HG03439 (cell line): ENCODE data around the gene NDUFS7.
"Not testable (repeated sequence)": the region's sequence is repeated elsewhere in the genome, so short reads cannot be mapped to it uniquely, and the experiment has no call there.

Experiments used
- ATAC-seq: cut with Tn5 transposase; IDR thresholded peaks from one replicate; pipeline ENCODE4 v1.9.1; 2021; ENCODE audit warnings: mild to moderate bottlenecking, moderate library complexity; ENCODE audit not compliant: unreplicated experiment

Gene NDUFS7

DNA sequence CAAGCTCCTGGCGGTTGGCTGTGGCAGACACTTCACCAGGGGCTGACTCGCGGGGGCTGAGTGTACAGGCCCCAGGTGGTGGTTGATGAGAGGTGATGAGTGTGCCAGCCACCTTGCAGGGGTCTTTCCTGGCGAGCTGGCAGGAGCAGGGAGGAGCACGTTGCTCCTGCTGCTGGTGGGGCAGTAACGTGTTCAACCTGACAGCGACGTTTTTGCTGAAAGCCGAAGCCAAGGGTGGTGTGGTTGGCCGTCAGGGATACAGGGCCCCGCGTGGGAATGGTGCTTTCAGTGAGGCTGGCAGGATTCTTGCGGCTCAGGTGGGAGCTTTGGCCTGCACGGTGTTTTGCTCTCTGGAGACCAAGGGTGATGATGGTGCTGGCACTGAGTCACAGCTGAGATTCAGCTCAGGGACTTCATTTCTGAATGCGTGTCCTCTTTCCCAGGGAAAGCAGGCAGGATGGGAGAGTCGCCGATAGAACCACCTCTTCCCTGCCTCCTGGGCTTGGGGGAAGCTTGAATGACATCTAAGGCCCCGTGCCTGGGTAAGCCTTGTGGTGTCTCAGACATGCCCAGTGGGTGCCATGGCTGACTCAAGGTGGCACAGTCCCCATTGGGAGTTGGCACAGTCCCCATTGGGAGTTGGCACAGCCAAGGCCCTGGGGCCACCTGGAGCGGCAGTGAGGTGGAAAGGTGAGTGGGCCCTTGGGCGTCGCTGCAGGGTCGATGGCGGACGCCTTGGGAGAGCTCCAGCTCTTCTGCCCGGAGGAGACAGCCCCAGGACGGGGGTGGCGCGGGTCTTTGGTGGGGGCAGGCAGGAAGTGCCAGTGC, 32.5 kb downstream of the NDUFS7 start:
- ATAC-seq, result no peak

DNA sequence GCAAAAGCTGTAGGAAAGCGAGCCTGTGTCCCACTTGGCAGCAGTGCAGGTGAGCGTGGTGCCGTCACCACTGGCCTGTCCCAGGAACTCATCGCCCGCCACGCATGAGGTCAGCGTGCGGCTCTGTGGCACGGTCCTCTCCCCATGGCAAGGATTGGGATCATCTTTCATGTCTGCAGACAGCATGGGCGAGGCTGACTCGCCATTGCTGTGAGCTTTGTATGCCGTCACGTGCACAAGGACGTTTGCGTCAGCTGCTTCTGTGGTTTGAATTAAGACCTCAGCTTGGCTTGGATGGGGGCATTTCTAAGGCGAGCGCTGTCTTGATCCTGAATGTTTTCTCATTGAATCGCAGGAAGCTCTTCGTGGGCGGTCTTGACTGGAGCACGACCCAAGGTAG, 33.4 kb downstream of the NDUFS7 start:
- no peak for ATAC-seq

DNA sequence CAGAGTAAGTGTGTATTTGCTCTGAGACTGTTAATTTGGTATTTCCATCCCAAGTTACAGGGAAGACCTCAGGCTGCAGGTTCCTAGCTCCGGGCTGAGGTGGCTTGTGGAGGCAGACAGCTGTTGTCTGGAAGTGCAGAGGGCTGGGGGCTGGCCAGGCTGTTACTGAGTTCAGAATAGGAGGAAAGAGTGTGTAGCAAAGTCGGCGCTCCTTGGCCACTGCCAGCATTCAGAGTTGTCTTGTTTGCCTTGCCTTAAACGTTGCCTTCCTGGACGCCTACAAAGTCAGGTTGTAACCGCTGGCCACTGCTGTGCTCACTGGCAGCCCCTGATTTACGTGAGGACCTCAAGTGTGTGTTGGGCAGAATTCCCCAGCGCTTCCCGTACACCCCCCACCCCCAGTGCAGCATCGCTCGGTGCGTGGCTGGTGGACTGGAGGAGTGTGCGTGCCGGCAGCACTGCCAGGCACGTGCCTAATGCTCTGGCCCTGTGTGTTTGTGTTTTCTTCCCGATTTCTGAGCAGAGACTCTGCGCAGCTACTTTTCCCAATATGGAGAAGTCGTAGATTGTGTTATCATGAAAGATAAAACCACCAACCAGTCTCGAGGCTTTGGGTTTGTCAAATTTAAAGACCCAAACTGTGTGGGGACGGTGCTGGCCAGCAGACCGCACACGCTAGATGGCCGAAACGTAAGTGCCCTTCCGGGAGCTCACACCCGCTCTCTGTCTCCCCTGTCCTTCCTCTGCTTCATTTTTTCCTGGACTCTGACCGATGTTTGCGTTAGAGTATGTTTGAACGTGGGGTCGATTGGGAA, 34.2 kb downstream of the NDUFS7 start:
- ATAC-seq, result no peak

DNA sequence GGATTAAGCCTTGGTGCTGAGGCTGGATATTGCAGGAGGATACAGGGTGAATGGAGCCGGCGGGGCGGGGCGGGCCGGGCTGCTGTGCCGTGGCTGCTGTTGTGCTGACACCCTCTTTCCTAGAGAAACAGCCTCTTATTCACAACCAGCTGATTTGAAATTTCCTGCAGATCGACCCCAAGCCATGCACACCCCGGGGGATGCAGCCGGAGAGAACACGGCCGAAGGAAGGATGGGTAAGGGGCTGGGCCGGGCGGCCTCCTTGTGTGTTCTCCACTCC, 34.7 kb downstream of the NDUFS7 start:
- no peak for ATAC-seq

DNA sequence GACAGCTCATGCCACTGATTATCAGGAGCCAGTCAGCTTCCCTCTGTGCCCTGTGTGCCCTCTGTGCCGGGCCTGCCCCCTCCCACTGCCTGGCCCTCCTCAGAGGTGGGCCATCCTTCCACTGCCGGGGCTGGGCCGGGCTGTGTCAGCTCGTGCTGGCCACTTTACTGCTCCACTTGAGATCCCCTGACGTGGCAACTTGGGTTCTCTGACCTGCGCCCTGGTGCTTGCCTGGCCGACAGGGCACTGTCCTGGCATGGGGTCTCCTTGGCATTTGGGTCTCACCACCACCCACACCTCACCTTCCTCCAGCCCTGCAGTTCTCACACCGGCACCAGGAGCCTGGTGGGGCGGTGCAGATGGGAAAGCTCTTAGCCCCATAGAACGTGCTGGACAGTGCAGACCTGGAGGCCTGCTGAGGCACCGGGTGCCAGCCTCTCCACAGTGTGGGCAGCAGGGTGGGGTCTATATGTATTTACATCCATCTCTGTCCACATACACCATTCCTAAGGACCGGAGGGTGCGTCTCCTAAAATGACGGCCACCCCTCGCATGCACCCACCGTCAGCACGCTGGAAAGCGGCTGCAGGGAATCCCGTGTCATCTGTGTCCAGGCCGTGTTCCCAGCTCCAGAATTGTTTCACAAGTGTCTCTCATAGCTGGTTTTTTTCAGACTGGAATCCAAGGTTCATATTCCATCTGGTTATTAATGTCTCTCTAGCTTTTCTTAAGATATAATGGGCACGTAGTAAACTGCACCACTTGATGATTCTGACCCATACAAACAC, 35.4 kb downstream of the NDUFS7 start:
- ATAC-seq, result no peak

DNA sequence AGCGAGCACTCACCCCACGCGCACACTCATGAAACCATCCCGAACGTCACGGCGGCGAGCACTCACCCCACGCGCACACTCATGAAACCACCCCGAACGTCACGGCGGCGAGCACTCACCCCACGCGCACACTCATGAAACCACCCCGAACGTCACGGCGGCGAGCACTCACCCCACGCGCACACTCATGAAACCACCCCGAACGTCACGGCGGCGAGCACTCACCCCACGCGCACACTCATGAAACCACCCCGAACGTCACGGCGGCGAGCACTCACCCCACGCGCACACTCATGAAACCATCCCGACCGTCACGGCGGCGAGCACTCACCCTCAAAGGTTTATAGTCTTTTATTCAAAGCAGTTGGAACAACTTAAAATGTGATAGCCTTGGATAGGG, 36.4 kb downstream of the NDUFS7 start:
- ATAC-seq, result not testable (repeated sequence)

DNA sequence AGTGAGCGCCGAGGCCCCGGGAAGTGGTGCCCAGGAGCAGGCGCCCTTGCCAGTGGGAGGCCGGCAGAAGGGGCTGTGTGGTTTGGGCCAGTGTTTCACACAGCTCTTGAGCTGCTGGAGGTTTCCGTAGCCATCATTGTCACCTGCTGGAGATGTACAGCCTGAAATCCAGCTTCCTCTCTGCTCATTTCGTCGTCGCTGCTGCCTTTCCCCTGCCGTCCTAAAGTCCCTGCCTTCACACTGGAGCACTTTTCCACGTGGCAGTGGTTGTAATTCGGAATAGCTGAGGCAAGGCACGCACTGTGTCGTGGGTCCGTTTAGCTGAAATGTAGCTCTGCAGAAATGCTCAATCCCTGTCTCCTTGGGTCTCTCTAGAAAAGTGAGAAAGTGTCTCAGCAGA, 36.9 kb downstream of the NDUFS7 start:
- ATAC-seq, result no peak

DNA sequence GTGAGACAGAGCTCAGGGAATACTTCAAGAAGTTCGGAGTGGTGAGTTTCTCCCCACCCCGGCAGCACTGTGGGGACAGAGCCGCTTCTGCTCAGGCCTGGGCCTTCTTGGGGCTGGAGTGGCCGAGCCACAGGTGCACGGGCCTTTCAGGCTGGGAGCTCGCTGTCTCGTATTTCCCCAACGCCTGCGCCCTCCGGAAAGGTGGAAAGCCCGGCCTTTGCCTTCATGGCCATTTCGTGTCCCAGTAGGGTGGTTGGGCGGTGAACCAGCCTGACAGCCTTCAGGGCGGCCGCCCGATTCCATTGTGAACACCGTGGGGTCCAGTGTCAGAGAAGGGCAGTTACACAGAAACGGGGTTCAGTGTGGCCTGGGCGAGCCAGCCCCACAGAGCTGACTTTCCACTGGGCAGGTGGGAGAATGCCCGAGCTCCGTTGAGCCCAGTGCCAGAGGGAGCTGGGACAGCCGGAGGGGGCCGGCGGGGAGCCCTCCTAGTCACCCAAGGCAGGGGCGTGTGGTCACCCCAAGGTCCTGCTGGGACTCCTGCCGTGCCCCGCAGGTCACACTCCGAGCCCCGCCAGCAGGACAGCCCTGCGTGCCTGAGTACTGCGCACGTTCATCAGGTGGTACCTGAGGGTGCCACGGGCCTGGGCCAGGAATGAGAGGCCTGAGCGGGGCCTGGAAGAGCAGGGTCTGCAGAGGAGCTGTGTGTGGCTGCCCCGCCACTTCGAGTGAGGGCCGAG, 37.7 kb downstream of the NDUFS7 start:
- ATAC-seq, result no peak

DNA sequence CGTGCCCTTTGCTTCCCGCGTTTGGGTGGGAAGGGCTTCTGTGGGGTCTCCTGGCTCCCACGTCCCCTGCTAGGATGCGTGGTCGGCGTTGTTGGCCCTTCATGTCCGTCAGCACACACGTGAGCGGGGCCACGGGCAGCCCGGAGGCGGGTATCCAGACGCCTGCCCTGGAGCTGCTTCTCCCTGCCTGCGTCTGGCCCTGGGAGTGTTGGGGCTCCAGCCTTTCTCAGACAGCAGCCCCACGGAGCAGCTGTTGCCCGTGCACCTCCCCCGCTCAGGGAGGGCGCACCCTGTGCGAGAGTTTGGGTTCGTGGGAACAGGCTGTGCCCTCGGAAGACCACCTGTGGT, 38.2 kb downstream of the NDUFS7 start:
- no peak for ATAC-seq

DNA sequence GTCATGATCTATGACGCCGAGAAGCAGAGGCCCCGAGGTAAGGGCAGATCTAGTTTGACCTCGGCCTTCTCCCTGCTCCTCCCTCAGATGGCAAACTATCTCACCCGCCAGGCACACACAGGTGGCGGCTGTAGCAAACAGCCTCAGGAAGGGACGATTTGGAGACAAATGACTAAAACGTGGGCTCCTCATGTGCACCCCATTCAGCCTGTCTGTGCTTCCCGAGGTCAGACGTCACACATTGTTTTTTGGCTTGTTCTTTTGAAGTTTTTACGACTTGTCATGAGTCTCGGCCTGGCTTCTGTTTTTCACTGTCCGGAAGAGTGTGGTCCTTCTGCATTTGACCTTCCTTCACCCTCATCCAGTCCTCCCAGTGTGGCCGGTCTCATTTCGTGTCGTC, 38.7 kb downstream of the NDUFS7 start:
- ATAC-seq, result no peak

DNA sequence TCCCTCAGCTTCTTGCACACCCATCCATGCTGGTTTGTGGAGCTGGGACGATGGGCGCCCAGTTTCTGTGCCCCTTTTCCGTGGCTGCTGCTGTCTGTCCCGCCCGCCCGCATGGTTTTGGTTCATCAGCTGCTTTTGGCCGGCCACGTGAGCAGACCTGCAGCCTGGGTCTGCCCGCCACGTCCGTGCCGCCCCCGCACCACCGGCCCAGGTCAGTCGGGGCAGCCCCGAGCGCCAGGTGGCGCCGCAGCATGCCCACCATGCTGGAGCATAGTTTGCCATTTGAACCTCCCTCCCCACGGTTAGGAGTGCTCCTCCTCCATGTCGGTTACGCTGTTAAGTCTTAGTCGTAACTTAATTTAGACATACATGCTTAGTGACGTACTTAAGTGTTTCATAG, 39.2 kb downstream of the NDUFS7 start:
- no peak for ATAC-seq

DNA sequence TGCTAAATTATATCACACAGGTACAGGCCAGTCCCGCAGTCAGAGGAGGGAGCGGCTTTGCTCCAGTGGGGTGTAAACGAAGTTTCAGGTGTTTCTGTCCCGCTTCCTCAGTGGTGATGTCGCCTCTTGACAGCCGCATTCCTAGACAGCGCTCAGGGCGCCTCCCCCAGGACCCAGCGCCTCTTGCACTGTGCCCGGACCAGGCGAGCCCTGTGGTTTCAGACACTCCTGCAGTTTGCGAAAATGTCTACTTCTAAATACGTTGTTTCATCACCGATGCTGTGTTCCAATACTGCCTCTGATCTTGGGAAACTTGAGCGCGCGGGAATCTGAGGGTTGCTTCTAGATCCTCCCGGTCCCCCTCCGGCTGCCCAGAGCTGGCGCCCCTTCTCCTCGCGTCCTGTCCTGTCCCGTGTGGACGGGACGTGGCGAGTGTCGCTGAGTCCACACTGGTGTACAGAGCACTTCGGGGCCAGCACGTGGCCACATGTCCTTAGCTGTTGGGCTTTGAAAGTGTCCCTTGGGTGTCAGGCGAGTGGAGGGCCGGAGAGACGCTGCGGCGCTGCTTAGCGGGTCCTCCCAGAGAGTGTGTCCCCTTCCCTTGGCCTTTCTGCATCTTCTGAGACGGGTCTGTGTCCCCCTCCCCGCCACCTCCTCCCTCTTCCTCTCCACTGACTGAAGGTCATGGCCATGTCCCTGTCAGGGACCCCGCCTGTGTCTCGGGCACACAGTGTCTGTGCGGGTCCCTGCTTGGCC, 39.9 kb downstream of the NDUFS7 start:
- ATAC-seq, result no peak

DNA sequence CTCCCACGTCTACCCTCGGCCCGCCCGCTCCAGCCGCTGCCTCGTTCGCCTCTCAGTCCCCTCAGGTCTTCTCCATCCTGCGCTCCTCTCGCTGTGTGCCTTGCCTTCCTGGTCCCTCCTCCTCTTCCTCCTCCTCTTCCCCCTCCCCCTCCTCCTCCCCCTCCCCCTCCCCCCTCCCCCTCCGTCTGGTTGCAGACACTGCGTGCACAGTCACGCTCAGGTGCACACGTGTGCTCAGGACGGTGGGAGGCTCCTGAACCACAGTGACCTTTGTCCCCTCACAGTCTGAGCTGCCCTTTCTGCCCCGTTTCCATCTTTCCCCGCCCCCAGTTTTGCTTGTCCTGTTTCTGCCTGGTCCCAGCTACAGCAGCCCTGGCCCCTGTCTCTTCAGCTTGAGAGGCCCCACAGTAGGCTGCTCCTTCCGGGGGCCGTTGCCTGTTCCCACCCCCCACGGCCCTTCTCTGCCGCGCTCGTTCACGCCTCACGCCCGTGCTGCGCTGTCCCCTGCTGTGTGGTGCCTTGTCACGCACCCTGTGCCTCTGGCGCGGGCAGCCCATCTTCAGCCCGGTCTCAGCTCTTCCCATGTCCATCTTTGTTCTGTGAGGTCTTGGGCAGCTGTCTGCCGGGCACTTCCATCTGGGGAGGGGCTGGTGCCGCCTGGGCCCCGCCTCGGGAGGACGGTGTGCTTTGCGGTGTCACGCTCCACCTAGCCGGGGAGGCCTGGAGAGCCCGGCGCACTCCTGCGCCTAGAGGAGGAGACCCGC, 40.7 kb downstream of the NDUFS7 start:
- no peak for ATAC-seq

DNA sequence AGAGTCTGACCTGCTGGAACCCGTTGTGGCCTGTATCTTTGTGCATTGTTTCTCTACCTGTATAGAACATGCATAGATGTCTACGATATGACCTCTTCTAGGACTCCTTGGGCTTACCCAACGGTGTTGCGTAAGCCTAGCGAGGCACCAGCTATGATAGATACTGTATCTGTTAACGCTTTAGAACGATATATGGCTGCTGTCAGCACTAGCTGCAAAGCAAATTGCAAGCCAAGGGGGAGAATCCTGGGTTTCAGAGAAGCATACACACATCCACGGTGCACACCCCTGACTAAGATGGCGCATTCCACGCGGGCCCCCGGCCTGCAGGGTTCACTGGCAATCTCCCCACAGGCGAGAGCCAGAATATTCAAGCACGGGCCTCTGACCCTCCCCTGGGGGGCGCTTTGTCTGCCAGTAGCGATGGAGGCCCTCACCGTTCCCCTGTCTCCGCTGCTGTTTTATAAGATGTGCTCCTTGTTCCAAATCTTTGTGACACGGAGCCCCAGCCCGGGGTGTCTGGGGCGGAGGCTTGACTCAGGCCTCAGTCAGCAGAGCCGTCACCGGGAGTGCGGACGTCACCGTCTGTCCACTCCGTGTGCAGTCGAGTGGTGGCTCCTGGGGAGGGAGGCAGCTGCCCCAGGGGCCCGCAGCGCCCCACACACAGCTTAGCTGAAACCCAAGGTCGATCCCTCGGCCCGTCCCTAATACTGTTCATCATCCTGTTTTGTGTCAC, 41.6 kb downstream of the NDUFS7 start:
- no peak for ATAC-seq

DNA sequence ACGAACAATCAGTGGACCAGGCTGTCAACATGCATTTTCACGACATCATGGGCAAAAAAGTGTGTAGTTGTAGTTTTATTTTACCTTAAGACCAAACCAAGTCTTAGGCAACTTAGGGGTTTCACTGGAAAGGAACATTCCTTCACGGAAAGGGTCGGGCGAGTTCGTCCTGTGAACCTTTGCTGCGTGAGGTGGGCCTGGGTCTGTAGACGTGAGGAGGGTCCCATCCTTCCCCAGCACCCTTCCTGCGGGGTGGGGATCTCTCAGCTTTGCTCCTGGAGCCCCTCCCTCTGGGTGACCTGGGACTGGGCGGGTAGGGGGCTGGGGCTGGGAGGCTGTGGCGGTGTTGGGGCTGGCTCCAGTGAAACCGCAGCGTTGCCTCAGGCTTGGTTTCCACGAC, 42.2 kb downstream of the NDUFS7 start:
- ATAC-seq, result no peak

DNA sequence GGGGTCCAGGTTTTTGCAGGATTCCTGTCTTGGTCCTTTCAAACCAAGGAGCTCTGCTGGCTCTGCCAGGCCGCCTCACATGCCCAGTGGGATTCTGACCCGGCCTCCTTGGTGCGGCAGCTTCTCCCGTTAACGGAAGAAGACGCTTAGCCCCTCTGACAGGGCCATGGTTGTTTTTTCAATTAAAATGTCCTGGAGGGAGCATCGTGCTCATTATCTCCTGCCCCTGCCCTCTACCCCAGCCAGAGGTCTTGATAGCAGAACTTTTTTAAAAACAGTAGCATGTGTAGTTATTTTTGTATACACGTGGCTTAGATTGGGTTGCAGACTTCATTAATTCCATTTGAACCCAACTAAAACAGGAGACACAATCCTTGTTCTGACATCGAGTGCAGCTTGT, 43.0 kb downstream of the NDUFS7 start:
- no peak for ATAC-seq

DNA sequence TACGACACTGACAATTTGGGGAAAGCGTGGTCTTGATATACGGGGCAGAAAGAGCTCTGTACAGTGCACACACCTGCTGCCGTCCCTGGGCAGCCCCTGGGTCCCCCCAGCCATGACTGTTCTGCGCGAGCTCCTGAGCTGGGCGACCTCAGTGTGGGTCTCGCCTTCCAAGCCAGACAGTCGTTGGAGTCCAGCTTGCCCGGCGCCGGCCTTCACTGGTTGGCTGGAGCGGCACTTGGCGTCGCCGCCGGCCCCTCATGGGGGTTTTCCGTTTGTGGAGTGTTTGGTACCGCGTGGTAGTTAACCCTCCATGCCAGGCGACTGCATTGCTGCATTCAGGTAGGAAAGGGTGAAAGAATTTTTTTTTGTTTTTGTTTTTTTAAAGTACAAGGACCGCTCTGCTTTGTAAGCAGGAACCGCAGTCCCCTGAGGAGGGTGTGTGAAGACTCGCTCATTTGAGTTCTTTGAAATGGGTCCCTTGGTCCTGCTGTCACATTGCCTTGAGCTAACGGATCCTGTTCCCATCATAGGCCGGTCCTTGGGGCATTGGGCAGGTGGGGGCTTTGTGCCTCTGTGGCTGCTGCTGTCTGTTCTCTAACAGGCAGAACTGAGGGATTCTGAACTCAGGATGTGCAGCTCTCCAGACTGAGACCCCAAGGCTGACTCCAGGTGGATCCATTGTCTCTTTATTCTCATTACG, 43.7 kb downstream of the NDUFS7 start:
- no peak for ATAC-seq

DNA sequence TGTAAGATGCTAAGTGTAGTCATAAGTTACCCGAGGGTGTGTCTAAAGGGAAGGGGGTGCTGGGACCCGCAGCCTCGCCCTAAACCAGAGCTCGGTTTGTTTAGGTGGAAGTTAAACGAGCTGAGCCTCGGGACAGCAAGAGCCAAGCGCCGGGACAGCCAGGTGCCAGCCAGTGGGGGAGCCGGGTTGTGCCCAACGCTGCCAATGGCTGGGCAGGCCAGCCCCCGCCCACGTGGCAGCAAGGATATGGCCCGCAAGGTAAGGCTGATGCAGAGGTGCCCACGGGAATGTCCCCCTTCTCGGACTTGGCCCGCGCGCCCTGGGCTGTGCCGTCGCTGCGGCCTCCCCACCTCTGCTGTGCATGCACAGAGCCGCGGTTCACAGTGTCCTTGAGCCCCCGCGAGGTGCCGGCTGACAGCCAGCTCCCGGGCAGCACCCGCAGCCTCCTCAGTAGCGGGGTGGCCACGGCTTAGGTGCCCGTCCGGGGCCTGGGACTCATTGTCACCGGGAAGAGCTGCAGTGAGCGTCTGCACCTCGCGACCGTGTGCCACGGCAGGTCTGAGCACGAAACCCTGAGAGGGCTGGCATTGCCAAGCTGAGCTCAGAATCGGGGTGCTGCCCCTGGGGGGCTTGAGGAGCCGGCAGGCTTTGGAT, 45.2 kb downstream of the NDUFS7 start:
- no peak for ATAC-seq
